HAP-1 (cell line): ENCODE results near the gene MYBL2.
"Not testable (repeated sequence)": the region's sequence is repeated elsewhere in the genome, so short reads cannot be mapped to it uniquely, and the experiment has no call there.

Source experiments
- DNase-seq, 2 experiments: peaks; one replicate each; pipeline ENCODE4 v3.0.0-alpha.2; 2016 to 2020; ENCODE audit warnings: low spot score in 2 of 2
- H3K27me3 ChIP-seq: fragments of 250-450 bp; sonication (Bioruptor Pico); 2 replicates; pipeline ENCODE4 v1.5.1; 2020; ENCODE audit warnings: low read depth, mild to moderate bottlenecking, moderate library complexity
- H3K36me3 ChIP-seq: fragments of 250-450 bp; sonication (Bioruptor Pico); replicated peaks from 2 replicates; pipeline ENCODE4 v1.5.1; 2020; ENCODE audit warnings: mild to moderate bottlenecking
- H3K4me1 ChIP-seq: fragments of 250-450 bp; sonication (Bioruptor Pico); 2 replicates; pipeline ENCODE4 v1.5.1; 2020; ENCODE audit warnings: mild to moderate bottlenecking
- H3K4me3 ChIP-seq: fragments of 250-450 bp; sonication (Bioruptor Pico); 2 replicates; pipeline ENCODE4 v1.5.1; 2020; ENCODE audit warnings: mild to moderate bottlenecking, moderate library complexity
- H3K9me3 ChIP-seq: fragments of 250-450 bp; sonication (Bioruptor Pico); 2 replicates; pipeline ENCODE4 v1.5.1; 2020; ENCODE audit warnings: mild to moderate bottlenecking, moderate library complexity
- in situ Hi-C: fragments of 300-500 bp; cut with MboI; formaldehyde crosslinking; loops from 3 replicates; pipeline ENCODE4 v1.14.3; 2020; ENCODE audit warnings: low sequenced_read_pairs, inconsistent platforms, mixed read lengths

Gene MYBL2

GRCh38 chr20:43666376-43667328 is at the start of gene MYBL2:
Gene MYBL2, plus strand, starts transcription at chr20:43667114. Its CDS starts 170 bp downstream, at chr20:43667284.
- no peaks in the 10 kb centered on the region for H3K9me3 ChIP-seq
- DNase-seq, result peak; percentile 47 to 82
- H3K27me3 ChIP-seq, result no peaks in the 10 kb centered on the region
- H3K4me3 ChIP-seq, result peak within 1 kb of the TSS; percentile 68
- in situ Hi-C loops, result no loop called here
- H3K4me1 ChIP-seq, result peaks cover 3% of the 10 kb centered on the region
- peaks cover 18% of the 10 kb centered on the region for H3K36me3 ChIP-seq

GRCh38 chr20:43631598-43631997 is 35.3 kb upstream of the MYBL2 start:
- Histone ChIP-seq H3K4me3 (no peak overlapping the region), H3K9me3 (no peaks in the 10 kb centered on the region), H3K4me1 (no peaks in the 10 kb centered on the region), H3K36me3 (peaks cover 11% of the 10 kb centered on the region), H3K27me3 (no peaks in the 10 kb centered on the region)
- no peak for DNase-seq
- in situ Hi-C loops, result no loop called here

GRCh38 chr20:43636429-43636828 is 30.5 kb upstream of the MYBL2 start:
- H3K4me3 ChIP-seq, result no peak overlapping the region
- H3K36me3 ChIP-seq, result peaks cover 20% of the 10 kb centered on the region
- H3K27me3 ChIP-seq, result no peaks in the 10 kb centered on the region
- H3K4me1 ChIP-seq, result no peaks in the 10 kb centered on the region
- DNase-seq, result no peak
- H3K9me3 ChIP-seq, result no peaks in the 10 kb centered on the region
- in situ Hi-C loops, result no loop called here

- no peak for DNase-seq
These were observed 24.4 kb upstream of the MYBL2 start for GRCh38 chr20:43642548-43642947.

GRCh38 chr20:43650997-43651525 is 15.9 kb upstream of the MYBL2 start:
- Histone ChIP-seq H3K27me3 (no peaks in the 10 kb centered on the region), H3K9me3 (no peaks in the 10 kb centered on the region)
- no peak for DNase-seq

More at GRCh38 chr20:43642548-43642947, 24.4 kb upstream of the MYBL2 start:
- in situ Hi-C loops, result no loop called here
- no peaks in the 10 kb centered on the region for H3K27me3 ChIP-seq
- no peaks in the 10 kb centered on the region for H3K4me1 ChIP-seq
- H3K9me3 ChIP-seq, result no peaks in the 10 kb centered on the region
- no peak overlapping the region for H3K4me3 ChIP-seq
- peaks cover 17% of the 10 kb centered on the region for H3K36me3 ChIP-seq

GRCh38 chr20:43651650-43652184 is 15.2 kb upstream of the MYBL2 start:
- in situ Hi-C loops, H3K9me3 ChIP-seq, H3K4me3 ChIP-seq, DNase-seq, H3K36me3 ChIP-seq, H3K27me3 ChIP-seq, H3K4me1 ChIP-seq: not testable (repeated sequence)

More at GRCh38 chr20:43650997-43651525, 15.9 kb upstream of the MYBL2 start:
- H3K36me3 ChIP-seq, result no peaks in the 10 kb centered on the region; the same call in none of the 2 replicates
- in situ Hi-C loops, result no loop called here
- no peaks in the 10 kb centered on the region for H3K4me1 ChIP-seq
- no peak overlapping the region for H3K4me3 ChIP-seq

- H3K36me3 ChIP-seq, result no peaks in the 10 kb centered on the region
- no peaks in the 10 kb centered on the region for H3K9me3 ChIP-seq
These were observed 12.9 kb upstream of the MYBL2 start for GRCh38 chr20:43653966-43654365.

GRCh38 chr20:43655176-43655575 is 11.7 kb upstream of the MYBL2 start:
- H3K27me3 ChIP-seq, DNase-seq, H3K4me1 ChIP-seq, H3K4me3 ChIP-seq, H3K36me3 ChIP-seq, H3K9me3 ChIP-seq, in situ Hi-C loops: not testable (repeated sequence)

More at GRCh38 chr20:43653966-43654365, 12.9 kb upstream of the MYBL2 start:
- Histone ChIP-seq H3K27me3 (no peaks in the 10 kb centered on the region), H3K4me3 (no peak overlapping the region), H3K4me1 (peaks cover 4% of the 10 kb centered on the region; the same call in 1 of the 2 replicates)
- DNase-seq, result no peak
- in situ Hi-C loops, result no loop called here

- H3K9me3 ChIP-seq, result no peaks in the 10 kb centered on the region
- no peaks in the 10 kb centered on the region for H3K36me3 ChIP-seq
- in situ Hi-C loops, result no loop called here
- no peaks in the 10 kb centered on the region for H3K27me3 ChIP-seq
- DNase-seq, result no peak
- H3K4me3 ChIP-seq, result no peak overlapping the region
- peaks cover 4% of the 10 kb centered on the region; the same call in 1 of the 2 replicates for H3K4me1 ChIP-seq
These were observed 11.0 kb upstream of the MYBL2 start for GRCh38 chr20:43655937-43656336.

GRCh38 chr20:43658069-43658722 is 8.7 kb upstream of the MYBL2 start:
- Histone ChIP-seq H3K4me3 (peak overlapping the region; percentile 72), H3K9me3 (no peaks in the 10 kb centered on the region), H3K36me3 (no peaks in the 10 kb centered on the region), H3K4me1 (peaks cover 4% of the 10 kb centered on the region; the same call in 1 of the 2 replicates), H3K27me3 (no peaks in the 10 kb centered on the region)
- in situ Hi-C loops, result no loop called here
- peak; percentile 11 to 46 for DNase-seq

GRCh38 chr20:43658723-43659419 is 8.0 kb upstream of the MYBL2 start:
- Histone ChIP-seq H3K36me3 (no peaks in the 10 kb centered on the region), H3K4me3 (no peak overlapping the region), H3K9me3 (no peaks in the 10 kb centered on the region), H3K27me3 (no peaks in the 10 kb centered on the region), H3K4me1 (peaks cover 4% of the 10 kb centered on the region; the same call in 1 of the 2 replicates)
- in situ Hi-C loops, result no loop called here
- no peak for DNase-seq

- no peaks in the 10 kb centered on the region for H3K9me3 ChIP-seq
- DNase-seq, result no peak
- no peaks in the 10 kb centered on the region for H3K36me3 ChIP-seq
- H3K4me1 ChIP-seq, result peaks cover 7% of the 10 kb centered on the region
- no peaks in the 10 kb centered on the region for H3K27me3 ChIP-seq
- in situ Hi-C loops, result no loop called here
- no peak overlapping the region for H3K4me3 ChIP-seq
These were observed 3.8 kb upstream of the MYBL2 start for GRCh38 chr20:43662943-43663655.
